Esophagus muscularis mucosa (tissue), 4 donors: ENCODE measurements around the gene LTBP1.

Source experiments
- EP300 ChIP-seq: sonication (generic); formaldehyde crosslinking; IDR thresholded peaks from one replicate; pipeline ENCODE4 v1.6.1; 2017; ENCODE audit warnings: antibody characterized with exemption
- POLR2A ChIP-seq: fragments of 450-650 bp; IDR thresholded peaks from one replicate; pipeline ENCODE4 v1.6.1; 2017; ENCODE audit warnings: antibody characterized with exemption, moderate library complexity, mild to moderate bottlenecking, low read depth
- POLR2AphosphoS5 ChIP-seq, 2 donors: sonication (generic); formaldehyde crosslinking; IDR thresholded peaks; one replicate each; pipeline ENCODE4 v1.6.1; 2017; ENCODE audit warnings: antibody characterized with exemption in 2 of 2
- TF ChIP-seq, protein P1 (sequence below), 3 experiments: fragments of 200-600 bp in 2 of 3; fragments of 450-650 bp in 1 of 3; sonication (generic) in 2 of 3; IDR thresholded peaks; one replicate each; pipeline ENCODE4 v1.5.1; 2017 to 2019; ENCODE audit warnings: antibody characterized with exemption in 3 of 3, mild to moderate bottlenecking in 2 of 3, moderate library complexity in 1 of 3

- TF ChIP-seq, protein P1, sequence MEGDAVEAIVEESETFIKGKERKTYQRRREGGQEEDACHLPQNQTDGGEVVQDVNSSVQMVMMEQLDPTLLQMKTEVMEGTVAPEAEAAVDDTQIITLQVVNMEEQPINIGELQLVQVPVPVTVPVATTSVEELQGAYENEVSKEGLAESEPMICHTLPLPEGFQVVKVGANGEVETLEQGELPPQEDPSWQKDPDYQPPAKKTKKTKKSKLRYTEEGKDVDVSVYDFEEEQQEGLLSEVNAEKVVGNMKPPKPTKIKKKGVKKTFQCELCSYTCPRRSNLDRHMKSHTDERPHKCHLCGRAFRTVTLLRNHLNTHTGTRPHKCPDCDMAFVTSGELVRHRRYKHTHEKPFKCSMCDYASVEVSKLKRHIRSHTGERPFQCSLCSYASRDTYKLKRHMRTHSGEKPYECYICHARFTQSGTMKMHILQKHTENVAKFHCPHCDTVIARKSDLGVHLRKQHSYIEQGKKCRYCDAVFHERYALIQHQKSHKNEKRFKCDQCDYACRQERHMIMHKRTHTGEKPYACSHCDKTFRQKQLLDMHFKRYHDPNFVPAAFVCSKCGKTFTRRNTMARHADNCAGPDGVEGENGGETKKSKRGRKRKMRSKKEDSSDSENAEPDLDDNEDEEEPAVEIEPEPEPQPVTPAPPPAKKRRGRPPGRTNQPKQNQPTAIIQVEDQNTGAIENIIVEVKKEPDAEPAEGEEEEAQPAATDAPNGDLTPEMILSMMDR (IDR thresholded peaks at IDR 0.05), result no peak
- TF ChIP-seq POLR2A, result no peak
- no peak for TF ChIP-seq POLR2AphosphoS5 (IDR thresholded peaks at IDR 0.05)
- no peak for TF ChIP-seq EP300
These were observed 185.0 kb downstream of the LTBP1 start for GRCh38 chr2:33131749-33132148.
